HG02571 (cell line): Measurements from ENCODE around the gene HMCES.

Experiments used
- ATAC-seq: cut with Tn5 transposase; IDR thresholded peaks from one replicate; pipeline ENCODE4 v1.9.1; 2021; ENCODE audit warnings: mild to moderate bottlenecking, moderate library complexity; ENCODE audit not compliant: unreplicated experiment

Gene HMCES

GRCh38 chr3:129295286-129295685 lies 16.6 kb downstream of the HMCES start:
- ATAC-seq = no peak

DNA sequence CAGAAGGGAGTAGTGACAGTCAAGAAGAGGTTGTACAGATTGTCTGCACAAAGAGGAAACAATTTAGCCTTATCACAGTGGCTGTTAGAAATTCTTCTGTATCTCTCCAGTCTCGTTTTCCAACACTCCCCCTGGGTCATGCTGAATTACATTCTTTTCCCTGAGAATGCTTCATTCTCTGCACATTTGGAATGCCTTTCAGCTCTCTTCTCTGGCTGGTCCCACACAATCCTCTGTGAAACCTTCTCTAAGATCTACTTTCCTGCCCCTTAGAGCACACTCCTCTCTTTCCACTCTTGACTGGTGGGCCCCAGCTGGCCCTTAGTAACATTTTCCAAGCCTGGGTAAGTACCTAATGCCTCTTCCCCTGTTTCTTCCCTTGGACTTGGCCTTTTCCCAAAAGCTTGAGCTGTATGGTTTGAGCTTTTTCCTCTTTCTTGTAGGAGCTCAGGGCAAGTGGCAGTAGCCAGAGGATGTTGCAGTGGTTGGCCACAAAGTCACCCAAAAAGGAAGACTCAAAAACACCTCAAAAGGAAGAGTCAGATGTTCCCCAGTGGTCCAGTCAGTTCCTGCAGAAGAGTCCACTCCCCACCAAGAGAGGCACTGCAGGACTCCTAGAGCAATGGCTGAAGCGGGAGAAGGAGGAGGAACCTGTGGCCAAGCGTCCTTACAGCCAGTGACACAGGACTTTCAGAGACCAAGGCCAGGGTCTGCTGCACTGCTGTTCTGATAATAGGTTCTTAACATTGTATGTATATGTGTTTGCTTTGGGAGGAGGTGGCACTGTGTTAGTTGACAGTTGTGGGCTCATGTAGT lies 25.7 kb downstream of the HMCES start:
- ATAC-seq = no peak

GRCh38 chr3:129304962-129305222 lies 26.2 kb downstream of the HMCES start:
- no peak for ATAC-seq

DNA sequence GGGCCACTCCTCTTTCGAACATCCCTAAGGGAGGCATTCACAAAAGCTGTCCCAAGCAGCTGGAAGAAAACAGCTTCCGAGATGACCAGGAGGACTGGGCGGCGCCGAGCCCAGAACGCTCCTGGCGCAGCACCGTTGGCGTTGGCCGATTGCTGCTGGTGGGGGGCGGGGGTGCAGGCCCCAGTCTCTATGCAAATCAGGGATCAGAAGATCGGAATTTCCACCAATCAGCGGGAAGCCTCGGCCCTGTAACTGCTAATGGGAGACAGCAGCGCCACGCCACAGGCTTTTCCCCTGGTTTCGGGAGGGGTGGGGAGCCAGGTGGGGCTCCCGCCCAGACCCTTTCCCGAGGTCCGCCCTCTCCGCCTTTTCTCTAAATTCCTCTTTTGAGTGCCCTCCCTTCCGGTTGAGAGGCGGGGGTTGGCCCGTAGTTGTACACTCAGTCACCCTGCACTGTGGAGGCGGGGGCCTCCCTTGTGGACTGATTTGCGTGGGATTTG lies 27.0 kb downstream of the HMCES start:
- ATAC-seq = no peak

DNA sequence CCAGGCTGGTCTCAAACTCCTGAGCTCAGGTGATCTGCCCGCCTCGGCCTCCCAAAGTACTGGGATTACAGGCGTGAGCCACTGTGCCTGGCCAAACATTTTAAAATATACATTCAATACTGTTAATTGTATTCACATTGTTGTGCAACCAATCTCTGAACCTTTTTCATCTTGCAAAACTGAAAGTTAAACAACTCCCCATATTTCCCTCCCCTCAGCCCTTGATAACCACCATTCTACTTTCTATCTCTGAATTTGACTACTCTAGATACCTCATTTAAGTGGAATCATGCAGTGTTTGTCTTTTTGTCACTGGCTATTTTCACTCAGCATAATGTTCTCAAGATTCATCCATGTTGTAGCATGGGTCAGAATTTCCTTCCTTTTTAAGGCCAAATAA lies 30.0 kb downstream of the HMCES start:
- ATAC-seq = no peak

- ATAC-seq = peak; percentile 42
Observed at GRCh38 chr3:129310111-129311011, 31.7 kb downstream of the HMCES start.

GRCh38 chr3:129311054-129311902 lies 32.6 kb downstream of the HMCES start:
- no peak for ATAC-seq

- no peak for ATAC-seq
Observed at GRCh38 chr3:129312021-129312639, 33.5 kb downstream of the HMCES start.

GRCh38 chr3:129312671-129313414 lies 34.2 kb downstream of the HMCES start:
- no peak for ATAC-seq

DNA sequence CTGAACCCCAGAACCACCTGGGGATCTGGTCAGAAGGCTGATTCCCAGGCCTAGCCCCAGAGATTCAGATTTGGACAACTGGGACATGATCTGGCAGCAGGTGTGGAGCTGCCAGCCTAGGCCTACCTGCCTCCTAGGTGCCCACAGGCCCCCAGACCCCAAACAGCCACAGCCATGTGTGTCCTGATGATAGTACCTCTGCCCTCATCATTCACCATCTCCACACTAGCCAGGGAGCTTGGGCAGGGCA lies 34.7 kb downstream of the HMCES start:
- ATAC-seq = no peak

- no peak for ATAC-seq
Observed at GRCh38 chr3:129313665-129314385, 35.2 kb downstream of the HMCES start.

GRCh38 chr3:129314386-129315222 lies 35.9 kb downstream of the HMCES start:
- no peak for ATAC-seq

DNA sequence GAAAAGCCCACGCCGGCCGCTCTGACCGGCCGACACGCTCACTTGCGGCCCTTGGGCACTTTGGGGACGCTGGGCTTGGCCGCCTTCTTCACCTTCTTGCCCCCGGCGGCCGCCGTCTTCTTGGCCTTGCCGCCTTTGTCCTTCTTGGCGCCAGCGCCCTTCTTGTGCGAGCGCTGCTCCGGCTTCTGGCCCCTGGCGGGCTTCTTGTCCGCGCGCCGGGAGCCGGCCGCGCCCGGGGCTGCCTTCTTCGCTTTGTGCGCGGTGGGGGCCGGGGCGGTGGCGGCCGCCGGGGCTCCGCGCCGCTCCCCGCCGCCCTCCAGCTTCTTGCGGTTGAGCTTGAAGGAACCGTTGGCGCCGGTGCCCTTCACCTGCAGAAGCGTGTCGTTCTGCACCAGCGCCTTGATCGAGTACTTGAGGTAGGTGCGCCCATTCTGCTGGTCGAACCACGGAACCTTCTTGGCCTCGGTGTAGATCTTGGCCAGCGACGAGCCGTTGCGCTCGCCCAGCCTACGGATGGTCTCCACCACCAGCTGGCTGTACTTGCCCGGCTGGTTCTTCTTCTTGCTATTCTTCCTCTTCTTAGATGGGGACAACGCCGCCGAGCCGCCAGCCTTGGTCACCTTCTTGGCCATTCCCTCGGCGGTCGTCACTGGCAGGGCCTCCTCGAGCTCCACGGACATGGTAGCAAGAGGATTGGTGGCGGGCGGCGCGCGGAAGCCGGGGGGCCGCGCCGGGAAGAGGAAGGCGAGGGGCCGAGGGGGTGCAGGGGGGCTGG lies 36.7 kb downstream of the HMCES start:
- no peak for ATAC-seq

DNA sequence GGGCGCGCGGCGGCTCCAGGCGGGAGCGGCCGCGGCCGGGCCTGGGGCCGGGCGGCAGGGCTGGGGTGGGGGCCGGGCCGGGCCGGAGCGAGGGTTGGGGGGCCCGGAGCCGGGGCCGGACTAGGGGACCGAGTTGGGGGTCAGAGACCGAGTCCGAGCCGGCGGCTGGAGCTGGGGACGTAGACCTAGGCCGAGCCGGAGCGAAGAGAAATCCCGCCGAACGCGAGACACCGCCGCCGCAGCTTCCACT lies 37.3 kb downstream of the HMCES start:
- no peak for ATAC-seq

DNA sequence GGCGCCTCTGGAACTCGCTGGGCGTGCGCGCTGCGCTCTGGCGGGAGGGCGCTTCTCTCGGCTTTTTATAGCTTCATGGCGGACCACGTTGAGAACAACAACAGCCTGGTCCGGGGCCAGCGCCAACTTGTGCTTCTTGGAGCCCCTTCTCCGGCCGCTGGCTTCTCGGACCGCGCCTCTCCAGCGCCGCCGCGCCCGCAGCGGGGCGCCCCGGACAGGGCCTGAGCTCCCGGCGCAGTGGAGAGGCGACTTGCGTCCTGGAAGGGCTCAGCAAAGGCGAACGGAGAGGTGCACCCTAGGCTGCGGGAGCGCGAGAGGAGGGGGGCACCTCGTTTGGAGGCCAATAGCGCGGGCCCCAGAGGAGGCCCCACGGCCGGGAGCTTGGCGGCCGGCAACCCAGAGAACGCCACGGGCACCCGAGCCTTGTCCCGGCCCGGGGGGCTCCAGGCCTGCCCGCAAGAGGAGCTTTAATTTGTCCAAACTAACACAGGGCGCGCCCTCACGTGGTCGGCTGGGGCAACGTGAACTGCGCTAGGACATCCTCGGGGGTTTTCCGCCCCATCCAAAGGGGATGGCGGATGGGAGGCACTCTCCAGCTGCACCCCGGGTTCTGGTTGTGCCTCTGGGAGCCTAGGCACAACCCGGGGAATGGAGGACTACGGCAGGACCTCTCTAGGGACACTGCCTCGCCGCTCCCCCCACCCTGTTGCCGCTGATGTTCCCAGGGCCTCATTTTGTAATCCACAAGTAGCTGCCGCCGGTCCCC lies 37.8 kb downstream of the HMCES start:
- no peak for ATAC-seq

DNA sequence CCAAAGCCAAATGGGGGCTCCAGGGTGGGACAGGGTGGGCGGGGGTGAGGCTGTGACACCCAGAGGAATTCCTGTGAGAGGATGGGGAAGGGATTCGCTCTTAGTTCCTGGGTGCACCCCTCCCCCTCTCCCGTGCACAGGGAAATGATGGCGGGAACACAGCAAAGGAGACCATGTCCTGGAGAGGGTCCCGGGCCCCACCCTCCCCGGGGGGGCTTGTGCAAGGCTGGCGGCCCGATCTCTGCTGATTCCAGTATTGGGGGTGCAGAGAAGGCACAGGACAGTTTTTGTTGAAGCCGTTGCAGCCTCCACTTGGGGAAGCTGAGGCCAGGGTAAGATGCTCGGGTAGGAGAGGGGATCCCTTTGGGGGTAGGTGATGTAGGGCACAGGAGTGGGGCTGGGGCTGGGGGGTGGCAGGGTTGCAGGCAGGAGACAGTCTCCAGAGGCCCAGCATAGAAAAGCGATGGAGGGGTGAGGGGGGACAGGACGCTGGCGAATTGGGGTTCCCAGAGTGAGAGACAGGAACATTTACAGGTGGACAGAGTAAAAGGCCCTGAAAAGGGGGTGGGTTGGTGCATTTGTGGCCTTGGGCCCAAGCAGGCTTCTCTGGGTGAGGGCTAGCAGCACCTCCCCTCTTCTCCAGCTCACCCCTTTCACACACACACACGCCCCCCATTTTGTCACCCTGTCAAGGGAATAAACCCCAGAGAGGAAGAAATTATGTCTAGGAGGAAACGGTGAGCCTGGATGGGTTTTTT lies 38.5 kb downstream of the HMCES start:
- ATAC-seq = no peak

- no peak for ATAC-seq
Observed at GRCh38 chr3:129317848-129318247, 39.2 kb downstream of the HMCES start.
